SK-N-SH treated with all-trans-retinoic acid at 6 μM for 48 hours (cell line): ENCODE data around the gene CFAP107.

Experiments
- ARNTL ChIP-seq: fragments of 450-650 bp; formaldehyde crosslinking; IDR thresholded peaks from 2 replicates; pipeline ENCODE4 v1.5.0; 2020; ENCODE audit warnings: low read depth, mild to moderate bottlenecking, moderate library complexity, borderline replicate concordance
- CSDC2 ChIP-seq: fragments of 250-450 bp; sonication (Bioruptor Pico); IDR thresholded peaks from 2 replicates; pipeline ENCODE4 v1.5.0; 2020; ENCODE audit warnings: mild to moderate bottlenecking, moderate library complexity
- ESRRG ChIP-seq: fragments of 250-450 bp; sonication (Bioruptor Pico); IDR thresholded peaks from 2 replicates; pipeline ENCODE4 v1.6.1; 2021; ENCODE audit warnings: mild to moderate bottlenecking
- PPARA ChIP-seq: fragments of 250-450 bp; sonication (Bioruptor Pico); IDR thresholded peaks from 2 replicates; pipeline ENCODE4 v1.5.0; 2020; ENCODE audit warnings: mild to moderate bottlenecking, borderline replicate concordance
- RARB ChIP-seq: fragments of 250-450 bp; sonication (Bioruptor Pico); IDR thresholded peaks from 2 replicates; pipeline ENCODE4 v1.8.0; 2021; ENCODE audit warnings: mild to moderate bottlenecking, moderate library complexity
- SNAI2 ChIP-seq: fragments of 250-450 bp; sonication (Bioruptor Pico); IDR thresholded peaks from 2 replicates; pipeline ENCODE4 v1.5.0; 2020; ENCODE audit warnings: mild to moderate bottlenecking, moderate library complexity
- ZFP3 ChIP-seq: fragments of 250-450 bp; sonication (Bioruptor Pico); IDR thresholded peaks from 2 replicates; pipeline ENCODE4 v1.5.0; 2020; ENCODE audit warnings: mild to moderate bottlenecking, moderate library complexity
- ZFP30 ChIP-seq: fragments of 450-650 bp; formaldehyde crosslinking; IDR thresholded peaks from 2 replicates; pipeline ENCODE4 v1.5.0; 2022; ENCODE audit warnings: mild to moderate bottlenecking, moderate library complexity
- TF ChIP-seq, protein P1 (sequence below): fragments of 250-450 bp; sonication (Bioruptor Pico); IDR thresholded peaks from 2 replicates; pipeline ENCODE4 v1.8.0; 2021; ENCODE audit warnings: low read depth, mild to moderate bottlenecking, moderate library complexity, borderline replicate concordance
- TF ChIP-seq, protein P2 (sequence below): fragments of 250-450 bp; sonication (Bioruptor Pico); IDR thresholded peaks from 2 replicates; pipeline ENCODE4 v1.8.0; 2020; ENCODE audit warnings: mild to moderate bottlenecking, moderate library complexity, borderline replicate concordance

DNA sequence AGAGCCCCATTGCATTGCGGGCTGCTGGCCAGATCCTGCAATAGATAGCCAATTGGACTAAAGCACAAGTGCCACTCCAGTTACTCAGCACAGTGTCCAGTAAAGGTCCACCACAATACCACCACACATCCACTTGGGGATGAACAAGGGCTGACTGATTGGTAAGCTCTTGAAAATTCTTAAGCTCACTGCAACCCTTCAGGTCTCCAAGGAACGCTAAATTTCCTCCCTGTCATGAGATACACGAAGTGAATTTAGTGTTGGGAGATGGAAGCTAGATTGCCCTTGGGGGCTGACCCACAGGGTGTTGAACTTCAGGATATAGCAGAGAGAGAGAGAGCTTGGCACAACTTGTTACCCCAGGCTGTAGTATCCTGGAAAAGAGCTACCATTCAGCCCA lies 39.9 kb upstream of the CFAP107 start:
- TF ChIP-seq ZFP3 (CRISPR knock-in tag) (no peak), ZFP30 (CRISPR knock-in tag) (no peak), PPARA (CRISPR knock-in tag) (no peak), SNAI2 (no peak), ARNTL (CRISPR knock-in tag) (no peak), RARB (CRISPR knock-in tag) (no peak), CSDC2 (no peak), ESRRG (CRISPR knock-in tag) (no peak)
- TF ChIP-seq, protein P1, sequence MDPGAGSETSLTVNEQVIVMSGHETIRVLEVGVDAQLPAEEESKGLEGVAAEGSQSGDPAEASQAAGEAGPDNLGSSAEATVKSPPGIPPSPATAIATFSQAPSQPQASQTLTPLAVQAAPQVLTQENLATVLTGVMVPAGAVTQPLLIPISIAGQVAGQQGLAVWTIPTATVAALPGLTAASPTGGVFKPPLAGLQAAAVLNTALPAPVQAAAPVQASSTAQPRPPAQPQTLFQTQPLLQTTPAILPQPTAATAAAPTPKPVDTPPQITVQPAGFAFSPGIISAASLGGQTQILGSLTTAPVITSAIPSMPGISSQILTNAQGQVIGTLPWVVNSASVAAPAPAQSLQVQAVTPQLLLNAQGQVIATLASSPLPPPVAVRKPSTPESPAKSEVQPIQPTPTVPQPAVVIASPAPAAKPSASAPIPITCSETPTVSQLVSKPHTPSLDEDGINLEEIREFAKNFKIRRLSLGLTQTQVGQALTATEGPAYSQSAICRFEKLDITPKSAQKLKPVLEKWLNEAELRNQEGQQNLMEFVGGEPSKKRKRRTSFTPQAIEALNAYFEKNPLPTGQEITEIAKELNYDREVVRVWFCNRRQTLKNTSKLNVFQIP (CRISPR knock-in tag) = no peak
- TF ChIP-seq, protein P2, sequence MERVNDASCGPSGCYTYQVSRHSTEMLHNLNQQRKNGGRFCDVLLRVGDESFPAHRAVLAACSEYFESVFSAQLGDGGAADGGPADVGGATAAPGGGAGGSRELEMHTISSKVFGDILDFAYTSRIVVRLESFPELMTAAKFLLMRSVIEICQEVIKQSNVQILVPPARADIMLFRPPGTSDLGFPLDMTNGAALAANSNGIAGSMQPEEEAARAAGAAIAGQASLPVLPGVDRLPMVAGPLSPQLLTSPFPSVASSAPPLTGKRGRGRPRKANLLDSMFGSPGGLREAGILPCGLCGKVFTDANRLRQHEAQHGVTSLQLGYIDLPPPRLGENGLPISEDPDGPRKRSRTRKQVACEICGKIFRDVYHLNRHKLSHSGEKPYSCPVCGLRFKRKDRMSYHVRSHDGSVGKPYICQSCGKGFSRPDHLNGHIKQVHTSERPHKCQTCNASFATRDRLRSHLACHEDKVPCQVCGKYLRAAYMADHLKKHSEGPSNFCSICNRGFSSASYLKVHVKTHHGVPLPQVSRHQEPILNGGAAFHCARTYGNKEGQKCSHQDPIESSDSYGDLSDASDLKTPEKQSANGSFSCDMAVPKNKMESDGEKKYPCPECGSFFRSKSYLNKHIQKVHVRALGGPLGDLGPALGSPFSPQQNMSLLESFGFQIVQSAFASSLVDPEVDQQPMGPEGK (CRISPR knock-in tag) = no peak
